Activated T-cell treated with anti-CD3 and anti-CD28 coated beads for 24 hours (primary cell): ENCODE measurements around the gene ITK.
A peak's percentile ranks its signal among the peaks of the same experiment; 100 is the strongest.
"Not testable (repeated sequence)": the region's sequence is repeated elsewhere in the genome, so short reads cannot be mapped to it uniquely, and the experiment has no call there.

Experiments used
- DNase-seq: peaks from one replicate; pipeline ENCODE4 v3.0.0-alpha.2; 2020; ENCODE audit warnings: low read depth

The ITK gene

DNA sequence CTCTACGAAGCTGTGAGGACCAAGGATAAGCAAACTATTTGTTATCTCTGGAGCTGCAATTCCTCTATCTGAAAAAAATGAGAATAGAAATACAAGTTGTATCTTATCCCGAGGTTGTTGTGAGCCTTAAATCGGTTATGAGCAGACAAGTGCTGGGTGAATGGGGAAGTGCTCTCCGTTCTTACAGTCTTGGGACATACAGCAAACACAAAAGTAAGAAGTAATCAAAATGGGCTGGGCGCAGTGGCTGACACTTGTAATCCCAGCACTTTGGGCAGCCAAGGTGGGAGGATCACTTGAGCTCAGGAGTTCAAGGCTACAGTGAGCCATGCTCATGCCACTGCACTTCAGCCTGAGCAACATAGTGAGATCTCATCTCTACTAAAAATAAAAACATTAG, 31.7 kb downstream of the ITK start:
- DNase-seq = no peak

DNA sequence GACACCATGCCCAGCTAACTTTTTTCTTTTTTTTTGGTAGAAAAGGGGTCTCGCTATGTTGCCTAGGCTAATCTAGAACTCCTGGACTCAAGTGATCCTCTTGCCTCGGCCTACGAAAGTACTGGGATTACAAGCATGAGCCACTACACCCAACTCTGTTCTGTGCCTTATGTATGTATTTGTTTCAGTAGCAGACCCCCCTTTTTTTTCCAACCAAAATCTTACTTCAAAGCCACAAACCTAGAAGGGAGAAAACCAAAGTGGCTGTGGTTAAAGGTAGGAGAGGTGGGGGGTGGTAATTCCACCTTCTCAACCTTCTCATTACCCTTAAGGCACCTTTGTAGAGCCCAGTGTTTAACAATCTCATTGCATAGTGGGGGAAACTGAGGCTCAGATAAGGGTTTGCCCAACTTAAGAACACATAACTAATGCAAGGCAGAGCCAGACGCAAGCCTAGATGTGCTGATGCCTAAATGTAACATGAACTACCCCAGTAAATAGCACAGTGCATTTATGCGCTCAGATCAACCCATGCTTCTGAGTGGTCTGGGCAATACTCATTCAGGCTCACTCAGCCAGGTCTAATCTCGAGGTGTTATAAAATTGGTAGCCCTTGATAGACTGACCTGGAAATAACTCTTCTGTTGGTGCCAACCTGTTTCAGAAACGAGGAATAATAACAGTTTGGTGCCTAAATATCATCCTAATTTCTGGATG, 33.0 kb downstream of the ITK start:
- DNase-seq = no peak

DNA sequence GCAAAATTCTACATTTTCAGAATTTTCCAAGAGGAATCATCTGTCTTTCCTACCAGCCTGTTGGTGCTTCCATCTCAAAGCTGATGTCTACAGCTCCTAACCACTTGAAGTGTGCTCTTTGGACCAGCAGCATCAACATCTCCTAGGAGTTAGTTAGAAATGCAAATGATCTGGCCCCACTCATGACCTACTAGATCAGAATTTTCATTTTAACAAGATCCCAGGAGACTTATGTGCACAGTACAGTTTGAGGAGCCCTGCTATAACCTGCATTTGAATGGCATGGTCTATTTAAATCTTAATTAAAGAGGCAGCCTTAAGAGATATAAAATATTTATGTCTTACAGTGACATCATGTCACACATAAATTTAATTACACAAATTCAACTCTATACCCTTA, 33.8 kb downstream of the ITK start:
- DNase-seq = no peak

DNA sequence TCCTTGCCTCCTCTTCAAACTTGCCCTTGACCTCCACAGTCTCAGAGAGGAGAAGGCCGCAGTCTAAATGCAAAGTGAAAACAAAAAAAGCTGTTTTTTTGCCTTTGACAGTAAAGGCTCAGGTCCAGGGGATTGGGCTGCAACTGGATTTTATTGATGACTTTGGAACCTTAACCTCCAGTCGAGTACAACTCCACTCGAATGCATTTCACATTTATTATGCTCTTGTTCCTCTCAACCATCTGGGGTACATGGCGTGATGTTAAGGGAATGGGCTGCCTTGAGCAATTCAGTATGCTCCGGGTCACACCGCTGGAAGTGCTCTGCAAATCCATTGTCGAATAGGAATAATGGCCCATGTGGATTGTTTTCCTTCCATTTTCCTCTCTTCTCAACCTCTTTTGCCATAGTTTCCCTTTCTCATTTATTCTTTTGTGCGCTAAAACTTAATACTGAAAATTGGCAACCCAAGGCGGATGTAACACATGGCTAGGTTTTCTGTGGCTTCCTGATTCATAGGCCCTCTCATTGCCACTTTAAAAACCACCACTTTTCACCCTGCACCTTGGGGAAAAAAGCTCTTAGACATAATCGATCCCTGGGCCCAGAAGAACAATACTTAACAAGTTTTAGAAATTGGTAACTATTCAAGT, 34.3 kb downstream of the ITK start:
- no peak for DNase-seq

DNA sequence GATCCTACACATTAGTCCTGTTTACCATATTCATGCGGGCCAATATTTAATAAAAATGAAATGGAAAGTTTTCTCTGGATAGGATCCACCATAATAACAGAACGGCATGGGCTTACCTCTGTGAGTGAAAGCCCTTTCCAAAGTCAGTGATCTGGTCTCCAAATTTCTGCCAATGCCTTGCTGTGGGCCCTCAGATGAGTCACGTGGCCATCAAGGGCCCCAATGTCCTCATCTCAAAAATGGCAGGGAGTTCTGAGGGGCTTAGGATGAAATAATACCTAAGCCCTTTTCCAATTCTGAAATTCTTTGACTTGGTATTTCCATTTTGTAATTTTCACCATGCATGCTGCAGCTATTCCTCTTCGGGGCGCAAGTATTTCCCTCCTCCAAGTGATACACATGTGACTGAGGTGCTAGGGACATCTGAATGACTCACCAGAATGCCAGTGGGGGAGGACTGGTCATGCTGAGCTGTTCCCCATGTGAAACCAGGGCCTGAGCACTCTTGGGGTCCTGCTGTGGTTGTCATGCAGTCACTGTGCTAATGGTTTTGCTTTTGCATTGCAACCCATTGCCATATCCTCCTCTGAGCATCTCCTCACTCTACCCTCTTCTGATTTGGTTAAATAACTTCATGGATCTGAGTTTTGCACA, 35.0 kb downstream of the ITK start:
- DNase-seq = no peak

DNA sequence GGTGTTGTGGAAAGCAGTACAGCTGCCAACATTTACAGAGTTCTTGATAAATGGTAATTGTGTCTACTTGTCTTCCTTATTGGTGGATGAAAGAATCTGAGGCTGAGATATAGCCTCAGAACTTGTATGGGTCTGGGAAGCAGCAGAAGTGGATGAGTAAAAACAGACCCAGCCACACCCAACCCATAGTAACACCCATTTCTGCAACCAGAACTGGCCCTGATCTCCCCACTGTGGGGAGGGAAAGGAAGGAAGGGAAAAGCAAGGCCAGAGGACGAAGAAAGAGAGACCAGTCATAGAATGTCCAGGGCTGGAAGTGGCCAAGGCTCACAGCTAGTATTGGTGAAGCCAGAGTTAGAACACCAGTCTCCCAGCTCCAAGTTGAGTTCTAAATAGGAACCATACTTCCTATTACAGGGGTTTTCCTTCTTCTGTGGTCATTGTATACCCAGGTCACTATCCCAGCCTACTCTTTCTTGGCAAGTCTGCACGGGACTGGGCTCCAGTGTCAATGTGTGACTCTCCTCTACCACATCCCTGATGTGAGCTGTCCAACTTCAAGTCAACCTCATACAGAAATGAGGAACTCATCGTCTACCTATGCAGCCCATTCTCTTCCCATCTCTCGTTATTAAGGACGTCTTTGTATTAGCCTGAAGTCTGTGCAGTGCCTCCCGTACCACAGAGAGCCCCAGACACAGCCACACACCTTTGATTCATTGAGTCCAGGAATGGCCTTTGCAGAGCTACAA, 35.9 kb downstream of the ITK start:
- DNase-seq = no peak

DNA sequence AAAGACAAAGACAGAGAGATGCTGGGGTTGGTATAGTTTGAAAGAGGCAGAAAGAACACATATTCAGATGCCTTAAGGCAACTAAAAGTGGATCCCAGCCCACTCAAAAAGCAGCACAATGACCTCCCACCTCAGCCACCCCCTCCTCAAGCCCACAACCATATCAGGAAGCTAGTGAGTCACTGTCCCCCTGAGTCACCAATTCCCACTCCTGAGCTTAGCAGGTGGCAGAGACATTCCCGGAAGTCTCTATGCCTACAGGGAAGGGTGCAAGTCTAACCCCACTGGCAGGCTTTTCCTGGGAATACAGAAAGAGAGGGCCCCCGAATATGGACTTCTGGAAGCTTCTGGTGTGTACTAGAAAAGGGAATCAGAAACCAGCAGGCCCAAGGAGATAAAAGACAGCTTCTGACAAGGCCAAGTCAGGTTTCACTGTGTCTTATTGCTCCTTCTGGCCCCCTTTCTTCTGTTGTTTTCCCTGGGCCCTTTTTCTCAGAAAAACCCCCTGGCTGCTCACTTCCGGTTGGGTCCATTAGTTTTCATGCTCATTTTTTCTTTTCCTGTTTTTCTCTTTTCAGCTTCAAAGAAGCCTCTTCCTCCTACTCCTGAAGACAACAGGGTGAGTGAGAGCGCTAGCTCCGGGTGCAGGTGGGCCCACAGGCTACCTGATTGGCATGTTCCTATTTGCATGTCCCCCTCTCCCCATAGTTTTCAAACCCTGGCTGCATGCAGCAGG, 36.8 kb downstream of the ITK start:
- no peak for DNase-seq

DNA sequence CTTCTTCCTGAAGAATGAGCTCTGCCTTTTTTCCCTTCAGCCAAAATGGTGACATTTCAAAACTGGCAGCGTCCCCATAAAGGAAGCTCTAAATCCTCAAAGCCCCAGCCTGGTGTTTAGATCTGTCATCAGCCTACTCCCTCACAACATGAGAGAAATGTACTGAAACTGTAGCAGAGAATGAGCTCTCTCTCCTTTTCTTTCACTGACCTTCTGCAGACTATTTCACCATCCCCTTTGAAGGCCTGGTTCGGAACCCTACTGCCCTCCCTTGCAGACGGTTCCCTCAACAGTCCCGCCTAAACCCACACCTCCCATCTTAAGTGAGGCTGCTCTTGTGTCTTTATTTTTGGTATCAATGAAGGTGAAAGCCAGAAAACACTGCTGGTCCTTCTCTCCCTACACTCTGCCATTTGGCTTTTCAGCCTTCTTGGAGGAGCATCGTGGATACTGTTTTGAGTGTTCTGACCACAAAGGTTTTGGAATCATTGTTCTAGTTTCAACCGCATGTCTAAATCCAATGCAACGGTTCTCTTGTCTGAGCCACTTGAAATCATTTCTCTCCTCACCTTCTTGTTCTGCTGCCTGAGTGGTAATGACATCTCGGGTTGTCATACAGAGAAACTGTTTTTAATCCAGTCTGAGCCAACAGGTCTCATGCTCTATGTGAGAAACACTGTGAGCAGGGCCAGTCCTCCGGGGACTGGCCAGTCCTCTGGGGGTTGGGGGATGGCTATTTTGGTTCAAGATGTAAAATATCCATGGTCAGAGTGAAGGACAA, 39.0 kb downstream of the ITK start:
- no peak for DNase-seq

DNA sequence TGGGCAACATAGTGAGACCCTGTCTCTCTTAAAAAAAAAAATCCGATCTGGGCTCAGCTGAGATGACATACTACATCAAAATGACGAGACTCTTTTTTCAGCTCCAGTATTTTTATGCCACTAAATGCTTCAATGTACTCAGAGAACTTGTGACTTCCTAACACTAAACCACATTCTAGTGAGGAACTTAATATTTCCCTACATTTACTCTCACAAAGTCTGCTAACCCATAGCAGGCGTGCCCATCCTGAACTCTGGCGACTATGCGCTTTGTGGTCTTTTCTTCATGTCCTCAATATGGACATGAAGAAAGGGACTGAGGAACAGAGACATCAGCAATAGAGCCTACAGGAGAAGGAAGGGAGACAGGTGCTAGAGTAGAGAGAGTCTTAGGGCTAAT, 41.3 kb downstream of the ITK start:
- no peak for DNase-seq

DNA sequence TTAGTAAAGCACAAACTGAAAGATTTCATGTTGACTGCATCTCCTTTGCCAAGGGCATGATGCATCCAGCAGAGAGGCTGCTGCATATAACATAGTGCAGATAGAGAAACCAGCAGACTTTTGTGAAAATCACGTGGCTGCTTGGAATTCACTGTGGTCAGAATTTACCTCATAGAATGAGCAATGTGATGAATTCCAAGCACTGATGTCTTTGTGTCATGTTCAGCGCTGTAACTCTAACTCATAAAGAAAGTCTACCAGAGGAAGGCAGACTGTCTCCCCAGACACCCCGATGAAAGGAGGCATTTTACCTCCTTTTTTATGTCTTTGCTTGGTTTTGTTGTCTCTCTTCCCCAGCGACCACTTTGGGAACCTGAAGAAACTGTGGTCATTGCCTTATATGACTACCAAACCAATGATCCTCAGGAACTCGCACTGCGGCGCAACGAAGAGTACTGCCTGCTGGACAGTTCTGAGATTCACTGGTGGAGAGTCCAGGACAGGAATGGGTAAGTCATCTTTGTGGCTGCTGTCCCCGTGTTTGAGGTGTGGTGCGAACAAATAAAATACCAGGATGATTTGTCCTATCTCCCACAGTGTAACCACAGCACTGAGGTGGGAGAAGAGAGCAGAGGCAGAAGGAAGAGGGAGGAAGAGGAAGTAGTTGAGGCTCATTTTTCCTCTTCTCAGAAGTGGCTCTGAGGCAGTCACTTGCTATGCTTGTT, 42.0 kb downstream of the ITK start:
- peak; percentile 68 for DNase-seq

DNA sequence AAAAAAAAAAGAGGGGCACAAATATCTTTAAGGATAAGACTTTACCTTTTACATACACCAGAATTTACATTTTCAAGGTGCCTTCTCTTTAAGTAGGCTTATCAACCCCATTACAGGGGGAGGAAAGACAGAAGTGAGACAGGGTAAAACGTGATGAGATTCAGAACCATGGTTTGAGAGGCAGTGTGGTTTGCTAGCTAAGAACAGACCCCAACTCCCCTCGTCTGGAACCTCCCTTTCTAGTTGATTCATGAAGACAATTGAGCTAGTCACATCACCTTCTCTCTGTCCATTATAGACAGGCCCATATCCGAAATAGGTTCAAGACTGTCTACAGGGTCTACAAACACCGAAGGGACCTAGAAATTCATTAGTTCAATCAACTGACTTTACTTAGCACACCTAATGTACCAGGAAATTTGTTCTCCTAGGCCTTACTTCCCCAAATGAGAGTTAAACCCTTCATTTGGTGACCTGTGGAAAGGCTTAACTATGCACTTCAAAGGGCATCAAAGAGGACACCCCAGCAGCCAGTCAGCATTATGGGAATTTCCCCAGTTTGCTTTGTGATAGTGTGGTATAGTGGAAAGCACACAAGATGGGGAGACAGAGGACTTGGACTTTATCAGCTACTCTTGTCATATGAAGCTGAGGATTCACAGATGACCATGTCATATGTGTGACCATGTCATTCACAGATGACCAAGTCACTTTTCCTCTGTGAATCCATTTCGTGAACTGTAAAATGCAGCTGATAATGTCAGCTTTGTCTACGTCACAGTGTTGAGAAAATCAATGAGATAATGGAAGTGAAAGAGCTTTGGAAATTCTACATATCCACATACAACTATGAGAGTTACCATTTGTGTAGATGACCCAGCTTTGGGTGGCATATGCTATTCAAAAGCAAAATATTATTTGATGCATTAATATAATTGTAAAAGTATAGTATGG, 45.1 kb downstream of the ITK start:
- no peak for DNase-seq

DNA sequence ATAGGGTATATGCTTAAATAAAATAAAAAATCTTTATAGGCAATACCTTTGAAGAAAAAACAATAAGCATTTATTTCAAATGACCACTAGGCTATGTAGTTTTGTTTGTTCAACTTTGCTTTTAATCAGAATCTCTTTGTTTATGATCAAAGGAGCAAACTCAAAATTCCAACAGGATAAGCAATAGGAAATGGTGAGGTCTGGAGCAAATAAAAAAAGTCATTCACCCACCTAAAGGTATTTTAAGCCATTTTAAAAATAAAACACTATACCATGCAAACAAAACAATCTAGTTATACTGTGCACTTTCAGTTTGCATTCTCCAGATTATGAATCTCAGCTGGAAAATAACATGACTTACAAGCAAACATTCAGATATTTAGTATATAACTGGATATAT, 50.0 kb downstream of the ITK start:
- no peak for DNase-seq

DNA sequence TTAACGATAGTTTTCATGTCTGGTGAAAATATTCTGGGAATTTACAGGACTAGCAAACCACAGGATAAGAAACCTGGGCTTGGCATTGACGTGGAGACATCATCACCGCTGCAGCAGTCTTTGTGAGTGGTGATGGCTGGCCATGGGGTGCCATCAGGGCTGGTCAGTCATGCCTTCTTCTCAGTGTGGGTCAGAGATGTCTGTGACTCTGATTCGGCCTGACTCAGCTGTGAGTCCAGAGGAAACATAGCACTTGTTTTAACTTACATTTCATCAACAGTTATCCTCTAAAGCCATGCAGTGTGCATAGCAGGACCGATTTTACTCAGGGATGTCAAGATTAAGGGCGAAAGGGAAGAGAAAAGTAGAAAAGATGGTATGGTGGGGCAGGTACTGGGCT, 52.1 kb downstream of the ITK start:
- no peak for DNase-seq

DNA sequence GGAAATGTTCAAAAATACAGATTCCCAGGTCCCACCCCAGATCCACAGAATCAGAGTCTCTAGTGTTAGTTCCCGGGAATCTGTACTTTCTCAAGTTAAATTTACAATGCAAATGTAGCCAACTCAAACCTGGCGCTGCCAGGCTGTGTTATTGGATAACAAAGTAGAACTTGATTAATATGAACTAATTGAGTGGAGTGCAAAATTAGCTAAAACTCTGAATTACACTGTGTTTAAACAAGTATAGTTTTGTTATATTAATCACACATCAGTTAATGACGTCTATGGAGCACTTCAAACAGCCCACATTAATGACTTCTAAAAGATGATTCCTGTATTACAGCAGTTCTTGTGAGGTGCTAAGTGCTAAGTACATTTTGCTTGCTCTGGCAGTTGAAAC, 52.9 kb downstream of the ITK start:
- no peak for DNase-seq

DNA sequence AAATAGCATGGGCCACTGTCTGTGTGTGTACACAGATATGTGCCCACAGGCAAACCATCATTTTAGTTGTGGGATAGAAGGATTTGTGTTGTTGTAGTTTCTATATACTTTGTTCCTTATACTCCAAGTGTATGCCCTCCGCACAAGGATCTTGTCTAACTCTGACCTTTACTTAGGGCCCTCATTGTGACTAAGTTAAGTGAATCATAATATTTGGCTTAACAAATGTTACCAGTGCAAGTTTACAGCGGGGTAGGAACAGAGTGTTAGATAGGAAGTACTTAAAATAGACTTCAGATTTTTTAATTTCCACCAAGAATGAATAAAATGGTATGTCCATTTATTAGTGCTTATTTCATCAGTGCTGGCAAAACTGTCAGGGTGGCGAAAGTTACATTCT, 55.8 kb downstream of the ITK start:
- no peak for DNase-seq

DNA sequence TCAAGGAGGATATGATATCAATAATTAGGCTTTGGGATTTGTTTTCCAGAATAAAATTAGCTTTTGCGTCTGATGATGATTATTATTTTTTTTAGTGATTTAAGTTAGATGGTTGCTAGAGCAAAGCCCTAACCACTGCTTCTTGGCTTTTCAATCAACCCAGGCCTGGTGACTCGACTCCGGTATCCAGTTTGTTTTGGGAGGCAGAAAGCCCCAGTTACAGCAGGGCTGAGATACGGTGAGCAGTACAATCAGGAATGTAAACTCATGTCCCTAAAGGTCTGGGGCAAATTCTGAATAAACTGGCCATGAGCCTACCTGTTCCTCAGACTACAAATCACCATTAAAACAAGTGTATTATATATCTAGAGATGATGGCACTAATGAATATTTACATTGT, 60.8 kb downstream of the ITK start:
- DNase-seq = no peak

DNA sequence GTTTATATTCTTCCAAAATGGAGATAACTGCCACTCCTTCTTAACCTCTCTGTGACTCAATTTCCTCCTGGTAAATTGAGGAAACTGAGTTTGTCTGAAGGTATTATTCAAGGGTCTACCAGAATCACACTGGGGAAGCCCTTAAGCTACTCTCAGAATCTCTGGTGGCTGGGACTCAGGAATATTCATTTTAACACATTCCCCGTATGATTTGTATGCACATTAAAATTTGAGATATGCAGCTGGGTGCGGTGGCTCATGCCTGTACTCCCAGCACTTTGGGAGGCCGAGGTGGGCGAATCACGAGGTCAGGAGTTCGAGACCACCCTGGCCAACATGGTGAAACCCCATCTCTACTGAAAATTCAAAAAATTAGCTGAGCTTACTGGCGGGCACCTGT, 64.1 kb downstream of the ITK start:
- not testable (repeated sequence) for DNase-seq

DNA sequence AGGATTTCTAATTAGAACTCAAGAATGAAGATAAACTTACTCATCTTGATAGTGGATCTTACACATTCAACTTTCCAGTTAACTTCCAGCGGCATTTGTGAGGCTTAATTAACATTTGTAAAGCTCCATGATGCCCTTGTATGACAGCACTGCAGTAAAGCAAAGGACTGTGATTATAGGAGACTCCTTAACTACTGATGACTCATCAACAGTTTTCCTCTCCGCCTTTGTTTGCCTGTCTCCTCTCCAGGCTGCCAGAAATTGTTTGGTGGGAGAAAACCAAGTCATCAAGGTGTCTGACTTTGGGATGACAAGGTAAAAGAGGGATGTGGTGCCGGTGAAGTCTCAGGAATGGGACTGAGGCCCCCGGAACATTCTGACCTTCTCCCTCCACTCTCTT, 64.8 kb downstream of the ITK start:
- no peak for DNase-seq

DNA sequence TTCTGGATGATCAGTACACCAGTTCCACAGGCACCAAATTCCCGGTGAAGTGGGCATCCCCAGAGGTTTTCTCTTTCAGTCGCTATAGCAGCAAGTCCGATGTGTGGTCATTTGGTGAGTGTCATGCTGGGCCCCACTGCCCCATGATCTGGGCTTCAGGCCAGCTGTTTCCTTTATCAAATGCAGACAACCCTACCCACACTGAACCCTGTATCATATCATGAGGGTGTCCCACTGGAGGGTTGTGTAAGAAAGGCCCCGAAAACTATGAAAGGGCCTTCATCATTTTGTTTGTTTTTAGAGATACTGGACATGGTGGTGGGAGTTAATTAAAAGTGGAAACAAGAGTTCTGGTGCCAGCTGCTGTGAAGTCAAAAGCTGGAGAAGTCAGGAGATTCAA, 65.2 kb downstream of the ITK start:
- DNase-seq = no peak

DNA sequence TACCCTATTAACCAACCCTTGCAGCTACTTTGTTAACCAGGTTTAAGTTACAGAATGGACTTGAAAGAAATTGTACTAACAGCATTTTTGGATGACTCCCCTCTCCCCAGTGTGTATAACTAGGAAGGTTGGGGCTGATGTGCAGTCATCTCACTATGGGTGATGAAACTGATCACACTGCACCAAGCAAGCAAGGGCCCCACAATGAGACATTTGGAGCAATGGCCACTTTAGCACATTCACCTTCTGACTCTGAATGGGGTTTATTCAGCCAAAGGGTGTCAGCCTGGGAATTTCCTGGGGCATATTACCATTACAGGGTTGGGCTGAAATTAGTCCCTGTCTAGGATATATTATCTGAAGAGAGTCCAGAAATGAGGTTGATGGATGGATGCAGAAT, 66.6 kb downstream of the ITK start:
- no peak for DNase-seq
